Measurements from ENCODE around the gene ANKRD17.

ANKRD17 gene

GRCh38 chr4:73178389-73178788, 80.2 kb downstream of the ANKRD17 start:
- no peak overlapping the region for H3K4me3 ChIP-seq (ENCODE audit: low read length in 2 of 2)
- no peak overlapping the region for H3K9ac ChIP-seq (ENCODE audit: low read depth in 1 of 2, low read length in 2 of 2)
- no peaks in the 10 kb centered on the region for H3K27me3 ChIP-seq (ENCODE audit: control insufficient read depth in 2 of 2, insufficient read depth in 2 of 2, low read length in 2 of 2)
- H3K4me1 ChIP-seq (ENCODE audit: control insufficient read depth in 2 of 2, insufficient read depth in 2 of 2, low read length in 2 of 2): peaks cover 0 to 5% of the 10 kb centered on the region in 2 donors
- peaks cover 10 to 15% of the 10 kb centered on the region in 2 donors for H3K36me3 ChIP-seq (ENCODE audit: control insufficient read depth in 2 of 2, insufficient read depth in 2 of 2, low read length in 2 of 2)
- H3K27ac ChIP-seq (ENCODE audit: low read depth in 2 of 2, low read length in 2 of 2): no peak overlapping the region
- no peaks in the 10 kb centered on the region for H3K9me3 ChIP-seq (ENCODE audit: control insufficient read depth in 2 of 2, low read length in 2 of 2)

GRCh38 chr4:73172161-73172560, 86.4 kb downstream of the ANKRD17 start:
- Histone ChIP-seq H3K27me3 (ENCODE audit: control insufficient read depth in 2 of 2, insufficient read depth in 2 of 2, low read length in 2 of 2) (no peaks in the 10 kb centered on the region), H3K9me3 (ENCODE audit: control insufficient read depth in 2 of 2, low read length in 2 of 2) (no peaks in the 10 kb centered on the region), H3K4me1 (ENCODE audit: control insufficient read depth in 2 of 2, insufficient read depth in 2 of 2, low read length in 2 of 2) (no peaks in the 10 kb centered on the region), H3K27ac (ENCODE audit: low read depth in 2 of 2, low read length in 2 of 2) (no peak overlapping the region), H3K9ac (ENCODE audit: low read depth in 1 of 2, low read length in 2 of 2) (no peak overlapping the region), H3K36me3 (ENCODE audit: control insufficient read depth in 2 of 2, insufficient read depth in 2 of 2, low read length in 2 of 2) (peaks cover 35 to 46% of the 10 kb centered on the region in 2 donors), H3K4me3 (ENCODE audit: low read length in 2 of 2) (no peak overlapping the region)

- H3K36me3 ChIP-seq (ENCODE audit: control insufficient read depth in 2 of 2, insufficient read depth in 2 of 2, low read length in 2 of 2): peaks cover 31 to 38% of the 10 kb centered on the region in 2 donors
- no peaks in the 10 kb centered on the region for H3K9me3 ChIP-seq (ENCODE audit: control insufficient read depth in 2 of 2, low read length in 2 of 2)
- H3K4me3 ChIP-seq (ENCODE audit: low read length in 2 of 2): no peak overlapping the region
- H3K27ac ChIP-seq (ENCODE audit: low read depth in 2 of 2, low read length in 2 of 2): no peak overlapping the region
- no peak overlapping the region for H3K9ac ChIP-seq (ENCODE audit: low read depth in 1 of 2, low read length in 2 of 2)
- no peaks in the 10 kb centered on the region for H3K27me3 ChIP-seq (ENCODE audit: control insufficient read depth in 2 of 2, insufficient read depth in 2 of 2, low read length in 2 of 2)
- no peaks in the 10 kb centered on the region for H3K4me1 ChIP-seq (ENCODE audit: control insufficient read depth in 2 of 2, insufficient read depth in 2 of 2, low read length in 2 of 2)
Measured at GRCh38 chr4:73170518-73171198, 87.9 kb downstream of the ANKRD17 start.

GRCh38 chr4:73166212-73166611, 92.4 kb downstream of the ANKRD17 start:
- Histone ChIP-seq H3K36me3 (ENCODE audit: control insufficient read depth in 2 of 2, insufficient read depth in 2 of 2, low read length in 2 of 2) (peaks cover 39 to 46% of the 10 kb centered on the region in 2 donors), H3K27me3 (ENCODE audit: control insufficient read depth in 2 of 2, insufficient read depth in 2 of 2, low read length in 2 of 2) (no peaks in the 10 kb centered on the region), H3K9ac (ENCODE audit: low read depth in 1 of 2, low read length in 2 of 2) (no peak overlapping the region), H3K27ac (ENCODE audit: low read depth in 2 of 2, low read length in 2 of 2) (no peak overlapping the region), H3K4me1 (ENCODE audit: control insufficient read depth in 2 of 2, insufficient read depth in 2 of 2, low read length in 2 of 2) (no peaks in the 10 kb centered on the region), H3K9me3 (ENCODE audit: control insufficient read depth in 2 of 2, low read length in 2 of 2) (no peaks in the 10 kb centered on the region), H3K4me3 (ENCODE audit: low read length in 2 of 2) (no peak overlapping the region)

- Histone ChIP-seq H3K4me1 (ENCODE audit: control insufficient read depth in 2 of 2, insufficient read depth in 2 of 2, low read length in 2 of 2) (no peaks in the 10 kb centered on the region), H3K4me3 (ENCODE audit: low read length in 2 of 2) (no peak overlapping the region), H3K36me3 (ENCODE audit: control insufficient read depth in 2 of 2, insufficient read depth in 2 of 2, low read length in 2 of 2) (peaks cover 33 to 43% of the 10 kb centered on the region in 2 donors), H3K9ac (ENCODE audit: low read depth in 1 of 2, low read length in 2 of 2) (no peak overlapping the region), H3K27me3 (ENCODE audit: control insufficient read depth in 2 of 2, insufficient read depth in 2 of 2, low read length in 2 of 2) (no peaks in the 10 kb centered on the region), H3K9me3 (ENCODE audit: control insufficient read depth in 2 of 2, low read length in 2 of 2) (no peaks in the 10 kb centered on the region), H3K27ac (ENCODE audit: low read depth in 2 of 2, low read length in 2 of 2) (no peak overlapping the region)
Measured at GRCh38 chr4:73161527-73162185, 96.9 kb downstream of the ANKRD17 start.

GRCh38 chr4:73156394-73156793, 102.2 kb downstream of the ANKRD17 start:
- Histone ChIP-seq H3K27ac (ENCODE audit: low read depth in 2 of 2, low read length in 2 of 2) (no peak overlapping the region), H3K9ac (ENCODE audit: low read depth in 1 of 2, low read length in 2 of 2) (no peak overlapping the region), H3K27me3 (ENCODE audit: control insufficient read depth in 2 of 2, insufficient read depth in 2 of 2, low read length in 2 of 2) (no peaks in the 10 kb centered on the region), H3K9me3 (ENCODE audit: control insufficient read depth in 2 of 2, low read length in 2 of 2) (no peaks in the 10 kb centered on the region), H3K4me1 (ENCODE audit: control insufficient read depth in 2 of 2, insufficient read depth in 2 of 2, low read length in 2 of 2) (no peaks in the 10 kb centered on the region), H3K36me3 (ENCODE audit: control insufficient read depth in 2 of 2, insufficient read depth in 2 of 2, low read length in 2 of 2) (peaks cover 33 to 49% of the 10 kb centered on the region in 2 donors), H3K4me3 (ENCODE audit: low read length in 2 of 2) (no peak overlapping the region)

GRCh38 chr4:73152893-73153292, 105.7 kb downstream of the ANKRD17 start:
- H3K9me3 ChIP-seq (ENCODE audit: control insufficient read depth in 2 of 2, low read length in 2 of 2): no peaks in the 10 kb centered on the region
- no peaks in the 10 kb centered on the region for H3K4me1 ChIP-seq (ENCODE audit: control insufficient read depth in 2 of 2, insufficient read depth in 2 of 2, low read length in 2 of 2)
- no peak overlapping the region for H3K9ac ChIP-seq (ENCODE audit: low read depth in 1 of 2, low read length in 2 of 2)
- peaks cover 33 to 44% of the 10 kb centered on the region in 2 donors for H3K36me3 ChIP-seq (ENCODE audit: control insufficient read depth in 2 of 2, insufficient read depth in 2 of 2, low read length in 2 of 2)
- no peak overlapping the region for H3K4me3 ChIP-seq (ENCODE audit: low read length in 2 of 2)
- H3K27me3 ChIP-seq (ENCODE audit: control insufficient read depth in 2 of 2, insufficient read depth in 2 of 2, low read length in 2 of 2): no peaks in the 10 kb centered on the region
- no peak overlapping the region for H3K27ac ChIP-seq (ENCODE audit: low read depth in 2 of 2, low read length in 2 of 2)

GRCh38 chr4:73142995-73143547, 115.5 kb downstream of the ANKRD17 start:
- no peak overlapping the region for H3K27ac ChIP-seq (ENCODE audit: low read depth in 2 of 2, low read length in 2 of 2)
- H3K9ac ChIP-seq (ENCODE audit: low read depth in 1 of 2, low read length in 2 of 2): no peak overlapping the region
- no peaks in the 10 kb centered on the region for H3K4me1 ChIP-seq (ENCODE audit: control insufficient read depth in 2 of 2, insufficient read depth in 2 of 2, low read length in 2 of 2)
- H3K27me3 ChIP-seq (ENCODE audit: control insufficient read depth in 2 of 2, insufficient read depth in 2 of 2, low read length in 2 of 2): no peaks in the 10 kb centered on the region
- peaks cover 58 to 59% of the 10 kb centered on the region in 2 donors for H3K36me3 ChIP-seq (ENCODE audit: control insufficient read depth in 2 of 2, insufficient read depth in 2 of 2, low read length in 2 of 2)
- H3K9me3 ChIP-seq (ENCODE audit: control insufficient read depth in 2 of 2, low read length in 2 of 2): no peaks in the 10 kb centered on the region
- H3K4me3 ChIP-seq (ENCODE audit: low read length in 2 of 2): no peak overlapping the region

GRCh38 chr4:73139991-73140390, 118.6 kb downstream of the ANKRD17 start:
- H3K9ac ChIP-seq (ENCODE audit: low read depth in 1 of 2, low read length in 2 of 2): no peak overlapping the region
- no peak overlapping the region for H3K27ac ChIP-seq (ENCODE audit: low read depth in 2 of 2, low read length in 2 of 2)
- H3K9me3 ChIP-seq (ENCODE audit: control insufficient read depth in 2 of 2, low read length in 2 of 2): no peaks in the 10 kb centered on the region
- no peaks in the 10 kb centered on the region for H3K4me1 ChIP-seq (ENCODE audit: control insufficient read depth in 2 of 2, insufficient read depth in 2 of 2, low read length in 2 of 2)
- peaks cover 59 to 63% of the 10 kb centered on the region in 2 donors for H3K36me3 ChIP-seq (ENCODE audit: control insufficient read depth in 2 of 2, insufficient read depth in 2 of 2, low read length in 2 of 2)
- no peak overlapping the region for H3K4me3 ChIP-seq (ENCODE audit: low read length in 2 of 2)
- no peaks in the 10 kb centered on the region for H3K27me3 ChIP-seq (ENCODE audit: control insufficient read depth in 2 of 2, insufficient read depth in 2 of 2, low read length in 2 of 2)

GRCh38 chr4:73139245-73139644, 119.4 kb downstream of the ANKRD17 start:
- no peak overlapping the region for H3K9ac ChIP-seq (ENCODE audit: low read depth in 1 of 2, low read length in 2 of 2)
- no peaks in the 10 kb centered on the region for H3K4me1 ChIP-seq (ENCODE audit: control insufficient read depth in 2 of 2, insufficient read depth in 2 of 2, low read length in 2 of 2)
- H3K9me3 ChIP-seq (ENCODE audit: control insufficient read depth in 2 of 2, low read length in 2 of 2): no peaks in the 10 kb centered on the region
- H3K36me3 ChIP-seq (ENCODE audit: control insufficient read depth in 2 of 2, insufficient read depth in 2 of 2, low read length in 2 of 2): peaks cover 57 to 63% of the 10 kb centered on the region in 2 donors
- no peak overlapping the region for H3K27ac ChIP-seq (ENCODE audit: low read depth in 2 of 2, low read length in 2 of 2)
- no peaks in the 10 kb centered on the region for H3K27me3 ChIP-seq (ENCODE audit: control insufficient read depth in 2 of 2, insufficient read depth in 2 of 2, low read length in 2 of 2)
- H3K4me3 ChIP-seq (ENCODE audit: low read length in 2 of 2): no peak overlapping the region
